ENCODE data around the gene MOV10L1. TPM values are rescaled to one million over a fixed set of nuclear protein-coding genes. Genes with fewer than 3 reads are reported as not detected.

MOV10L1 gene
- total RNA-seq, 2 experiments from 2014 or later: 0.22 to 1.1 TPM

- ChIA-PET CTCF (ENCODE audit: unreplicated experiment) (no interaction called here), POLR2A (no interaction called here)
- TF ChIP-seq CTCF (conservative IDR thresholded peaks at IDR 0.05; ENCODE audit: low read length) (no peak), EZH2phosphoT487 (IDR thresholded peaks at IDR 0.05; ENCODE audit: borderline replicate concordance, low read depth, low read length) (no peak)
- Histone ChIP-seq H3K36me3 (ENCODE audit: insufficient read depth, low read length) (no peaks in the 10 kb centered on the region), H3K27ac (ENCODE audit: low read depth, low read length, poor library complexity, severe bottlenecking) (no peak overlapping the region), H3K9me2 (ENCODE audit: insufficient read depth, low read length) (no peaks in the 10 kb centered on the region), H3K4me1 (ENCODE audit: insufficient read depth, low read length, poor library complexity, severe bottlenecking) (peaks cover 29% of the 10 kb centered on the region), H3K9me3 (ENCODE audit: low read length) (no peaks in the 10 kb centered on the region), H3K4me3 (ENCODE audit: low read depth, low read length, poor library complexity, severe bottlenecking) (no peak overlapping the region), H3K4me2 (ENCODE audit: low read length) (no peak overlapping the region), H3K79me2 (ENCODE audit: insufficient read depth, low read depth, low read length) (no peaks in the 10 kb centered on the region), H2AFZ (ENCODE audit: low read length) (no peak overlapping the region), H4K20me1 (ENCODE audit: insufficient read depth, low read length) (no peaks in the 10 kb centered on the region)
- intact Hi-C loops (cut with micrococcal nuclease; ENCODE audit: unreplicated experiment): no loop called here
- DNase-seq (ENCODE audit: low spot score): no peak
- BruUV-seq (replicated peaks): no TSS peak
Observed at GRCh38 chr22:50063589-50064393, 26.0 kb upstream of the MOV10L1 start.

GRCh38 chr22:50064453-50064852 lies 25.4 kb upstream of the MOV10L1 start:
- peaks cover 22% of the 10 kb centered on the region for H3K4me1 ChIP-seq (ENCODE audit: insufficient read depth, low read length, poor library complexity, severe bottlenecking)
- no TSS peak for BruUV-seq (replicated peaks)
- H3K36me3 ChIP-seq (ENCODE audit: insufficient read depth, low read length): no peaks in the 10 kb centered on the region
- no peaks in the 10 kb centered on the region for H4K20me1 ChIP-seq (ENCODE audit: insufficient read depth, low read length)
- no peaks in the 10 kb centered on the region for H3K79me2 ChIP-seq (ENCODE audit: insufficient read depth, low read depth, low read length)
- no peak overlapping the region for H3K4me3 ChIP-seq (ENCODE audit: low read depth, low read length, poor library complexity, severe bottlenecking)
- no peaks in the 10 kb centered on the region for H3K9me3 ChIP-seq (ENCODE audit: low read length)
- no peak overlapping the region for H3K4me2 ChIP-seq (ENCODE audit: low read length)
- H2AFZ ChIP-seq (ENCODE audit: low read length): no peak overlapping the region
- intact Hi-C loops (cut with micrococcal nuclease; ENCODE audit: unreplicated experiment): no loop called here
- ChIA-PET POLR2A (no interaction called here), CTCF (ENCODE audit: unreplicated experiment) (interaction anchor here (0.9 kb wide), 1 partner anchor 34 kb away, joined by 3 read pairs; no protein-coding TSS in a partner anchor)
- TF ChIP-seq EZH2phosphoT487 (IDR thresholded peaks at IDR 0.05; ENCODE audit: borderline replicate concordance, low read depth, low read length) (no peak), CTCF (conservative IDR thresholded peaks at IDR 0.05; ENCODE audit: low read length) (no peak)
- H3K9me2 ChIP-seq (ENCODE audit: insufficient read depth, low read length): no peaks in the 10 kb centered on the region
- no peak overlapping the region for H3K27ac ChIP-seq (ENCODE audit: low read depth, low read length, poor library complexity, severe bottlenecking)
- no peak for DNase-seq (ENCODE audit: low spot score)

GRCh38 chr22:50067244-50067643 lies 22.6 kb upstream of the MOV10L1 start:
- H3K79me2 ChIP-seq (ENCODE audit: insufficient read depth, low read depth, low read length): no peaks in the 10 kb centered on the region
- no TSS peak for BruUV-seq (replicated peaks)
- H4K20me1 ChIP-seq (ENCODE audit: insufficient read depth, low read length): no peaks in the 10 kb centered on the region
- H2AFZ ChIP-seq (ENCODE audit: low read length): no peak overlapping the region
- no peak for TF ChIP-seq CTCF (conservative IDR thresholded peaks at IDR 0.05; ENCODE audit: low read length)
- no peak for TF ChIP-seq EZH2phosphoT487 (IDR thresholded peaks at IDR 0.05; ENCODE audit: borderline replicate concordance, low read depth, low read length)
- ChIA-PET CTCF (ENCODE audit: unreplicated experiment) (no interaction called here), POLR2A (interaction anchor here (1.0 kb wide), 1 partner anchor 37 kb away, joined by 3 read pairs; no protein-coding TSS in a partner anchor)
- H3K9me3 ChIP-seq (ENCODE audit: low read length): no peaks in the 10 kb centered on the region
- no peak for DNase-seq (ENCODE audit: low spot score)
- no peak overlapping the region for H3K4me3 ChIP-seq (ENCODE audit: low read depth, low read length, poor library complexity, severe bottlenecking)
- no peaks in the 10 kb centered on the region for H3K9me2 ChIP-seq (ENCODE audit: insufficient read depth, low read length)
- H3K27ac ChIP-seq (ENCODE audit: low read depth, low read length, poor library complexity, severe bottlenecking): no peak overlapping the region
- no peak overlapping the region for H3K4me2 ChIP-seq (ENCODE audit: low read length)
- no peaks in the 10 kb centered on the region for H3K4me1 ChIP-seq (ENCODE audit: insufficient read depth, low read length, poor library complexity, severe bottlenecking)
- intact Hi-C loops (cut with micrococcal nuclease; ENCODE audit: unreplicated experiment): no loop called here
- no peaks in the 10 kb centered on the region for H3K36me3 ChIP-seq (ENCODE audit: insufficient read depth, low read length)
